ENCODE data around the gene TRAF5.
"Not testable (repeated sequence)": the region's sequence is repeated elsewhere in the genome, so short reads cannot be mapped to it uniquely, and the experiment has no call there.

TRAF5 gene

GRCh38 chr1:211347077-211347844, 20.6 kb downstream of the TRAF5 start:
- no peak for DNase-seq

DNA sequence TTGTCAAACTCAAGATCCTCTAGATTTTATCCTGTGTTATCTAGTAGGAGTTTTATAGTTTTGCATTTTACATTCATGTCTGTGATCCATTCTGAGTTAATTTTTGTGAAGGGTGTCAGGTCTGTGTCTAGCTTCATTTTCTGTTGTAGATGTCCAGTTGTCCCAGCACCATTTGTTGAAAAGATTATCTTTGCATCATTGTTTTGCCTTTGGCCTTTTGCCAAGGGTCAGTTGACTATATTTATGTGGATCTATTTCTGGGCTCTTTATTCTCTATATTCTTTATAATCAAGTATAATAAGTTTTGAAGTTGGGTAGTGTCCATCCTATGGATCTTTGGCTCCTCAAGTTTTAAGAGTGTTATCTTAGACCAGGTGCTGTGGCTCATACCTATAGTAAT, 21.9 kb downstream of the TRAF5 start:
- no peak for DNase-seq

GRCh38 chr1:211349741-211350140, 23.1 kb downstream of the TRAF5 start:
- DNase-seq = no peak

- DNase-seq = not testable (repeated sequence)
Observed at GRCh38 chr1:211352055-211352454, 25.4 kb downstream of the TRAF5 start.

DNA sequence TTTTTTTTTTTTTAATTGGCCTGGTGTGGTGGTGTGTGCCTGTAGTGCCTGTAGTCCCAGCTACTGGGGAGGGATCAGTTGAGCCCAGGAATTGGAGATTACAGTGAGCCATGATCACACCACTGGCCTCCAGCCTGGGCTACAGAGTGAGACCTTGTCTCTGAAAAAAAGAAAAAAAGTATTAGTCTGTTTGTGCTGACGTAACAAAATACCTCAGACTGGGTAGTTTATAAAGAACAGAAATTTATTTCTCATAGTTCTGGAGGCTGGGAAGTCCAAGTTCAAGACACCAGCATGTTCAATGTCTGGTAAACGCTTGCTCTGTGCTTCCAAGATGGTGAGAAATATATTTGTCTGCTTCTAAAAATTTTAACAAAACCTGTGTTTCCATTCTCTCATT, 25.8 kb downstream of the TRAF5 start:
- DNase-seq = no peak

GRCh38 chr1:211352985-211353515, 26.4 kb downstream of the TRAF5 start:
- peak; percentile 61 for DNase-seq

DNA sequence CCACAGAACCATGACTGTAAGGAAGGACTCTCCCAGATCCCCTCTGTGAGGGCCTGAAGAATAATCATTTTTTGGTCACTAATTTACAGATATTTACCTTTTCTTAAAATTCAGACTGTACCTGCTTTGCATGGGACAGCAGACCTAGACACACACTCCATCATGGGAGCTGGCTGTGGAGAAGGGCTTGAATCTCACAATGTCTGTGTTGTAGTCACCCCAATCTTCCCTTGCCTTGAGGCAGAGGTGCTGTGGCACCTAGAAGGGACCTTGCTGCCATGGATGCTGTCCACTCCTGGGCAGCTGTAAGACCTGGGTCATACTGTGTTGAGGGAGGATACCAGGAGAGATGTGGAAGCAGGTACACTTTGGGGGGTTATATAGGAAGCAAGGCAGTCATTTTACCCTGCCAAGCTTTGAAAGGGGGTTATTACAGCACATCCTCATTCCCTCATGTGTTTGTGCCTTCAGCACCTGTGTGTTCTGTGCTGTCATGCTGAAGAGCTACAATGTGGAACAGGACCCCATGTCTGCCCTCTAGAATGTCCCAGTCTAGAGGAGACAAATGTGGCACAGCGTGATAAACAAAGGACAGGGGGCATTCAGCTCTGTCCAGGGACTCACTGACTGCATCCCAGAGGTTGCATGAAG, 27.1 kb downstream of the TRAF5 start:
- DNase-seq = no peak

DNA sequence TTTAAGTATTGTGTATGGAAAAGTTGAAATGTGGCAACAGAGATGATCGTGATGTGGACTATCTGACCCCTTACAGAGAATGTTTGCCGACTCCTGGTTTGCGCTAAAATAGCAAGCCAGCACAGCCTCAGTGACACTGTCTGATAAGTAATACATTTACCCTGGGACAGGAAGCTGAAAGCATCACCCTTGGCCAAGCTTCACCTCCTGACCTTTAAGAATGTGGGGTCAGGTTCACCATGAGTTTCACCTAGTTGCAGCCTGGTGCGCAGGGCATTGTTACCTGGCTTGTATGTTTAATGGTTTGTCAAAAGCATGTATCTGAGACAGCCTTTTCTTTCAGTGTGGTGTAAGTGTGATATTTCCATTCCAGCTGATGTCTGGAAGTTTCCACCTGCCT, 29.2 kb downstream of the TRAF5 start:
- no peak for DNase-seq

DNA sequence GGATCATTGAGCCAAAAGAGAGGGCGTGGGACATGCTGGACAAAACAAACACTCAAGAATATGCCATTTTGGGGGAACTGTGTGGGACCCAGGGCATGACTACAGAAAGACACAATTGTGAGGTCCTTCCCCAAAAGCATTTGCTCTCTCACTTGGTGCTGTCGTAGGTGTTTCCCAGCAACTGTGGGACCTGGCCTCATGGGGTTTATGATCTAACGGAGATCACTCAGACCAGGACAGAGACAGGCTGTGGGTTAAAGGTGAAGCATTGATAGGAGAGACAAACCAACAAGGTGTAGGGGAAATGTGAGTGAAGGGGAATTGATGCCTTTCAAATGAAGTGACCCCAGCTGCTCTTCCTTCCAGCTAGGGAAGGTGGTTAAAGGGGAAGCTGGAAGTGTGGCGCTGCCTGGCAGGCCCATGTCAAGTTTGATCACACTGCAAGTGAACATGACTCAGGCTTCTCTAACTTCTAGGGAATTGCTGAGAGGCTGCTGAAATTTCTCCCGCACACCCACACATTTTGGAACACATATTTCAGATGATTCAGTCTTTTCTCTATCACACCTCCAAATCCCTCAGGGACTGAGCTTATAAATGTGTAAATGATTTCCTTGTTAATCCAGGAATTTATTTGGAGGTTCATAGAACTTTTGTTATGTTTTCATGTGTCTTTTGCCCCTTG, 30.2 kb downstream of the TRAF5 start:
- DNase-seq = no peak

DNA sequence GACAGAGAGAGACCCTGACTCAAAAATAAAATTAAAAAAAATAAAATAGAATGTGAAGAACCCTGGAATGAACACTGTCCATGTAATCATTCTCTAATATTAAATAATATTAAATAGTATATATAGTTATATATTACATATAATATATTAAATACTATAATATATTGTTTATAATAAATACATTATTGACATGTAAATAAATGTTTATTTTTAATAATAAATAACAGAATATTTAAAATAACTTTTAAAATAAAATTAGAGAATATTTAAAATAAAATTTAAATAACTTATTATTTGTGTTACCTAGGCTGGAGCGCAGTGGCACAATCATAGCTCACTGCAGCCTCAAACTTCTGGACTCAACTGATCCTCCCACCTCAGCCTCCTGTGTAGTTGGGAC, 32.1 kb downstream of the TRAF5 start:
- DNase-seq = no peak

DNA sequence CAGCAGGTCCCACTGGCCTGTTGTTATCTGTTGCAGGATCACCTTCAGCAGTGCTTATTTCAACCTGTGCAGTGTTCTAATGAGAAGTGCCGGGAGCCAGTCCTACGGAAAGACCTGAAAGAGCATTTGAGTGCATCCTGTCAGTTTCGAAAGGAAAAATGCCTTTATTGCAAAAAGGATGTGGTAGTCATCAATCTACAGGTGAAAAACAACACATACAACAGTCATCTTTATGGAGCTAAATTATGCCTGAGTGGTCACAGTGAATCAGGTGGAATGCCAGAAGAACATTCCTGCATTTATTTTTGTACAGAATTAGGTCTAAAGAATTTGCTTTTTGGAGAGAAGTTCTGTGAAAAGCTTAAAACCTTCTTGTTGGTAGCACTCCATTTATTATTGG, 33.2 kb downstream of the TRAF5 start:
- no peak for DNase-seq

DNA sequence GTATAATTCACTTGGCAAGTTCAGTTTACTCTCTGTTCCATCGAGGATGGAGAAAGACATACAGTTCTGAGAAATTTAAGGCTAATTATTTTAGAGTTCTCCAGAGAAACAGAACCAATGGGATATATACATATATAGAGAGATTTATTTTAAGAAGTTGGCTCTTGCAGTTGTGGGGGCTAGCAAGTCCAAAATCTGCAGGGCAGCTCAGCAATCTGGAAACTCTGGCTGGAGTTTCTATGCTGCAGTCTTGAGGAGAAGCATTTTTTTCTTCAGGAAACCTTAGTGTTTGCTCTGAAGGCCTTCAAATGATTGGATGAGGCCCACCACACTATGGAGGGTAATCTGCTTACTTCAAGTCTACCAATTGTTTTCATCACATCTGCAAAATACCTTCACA, 34.6 kb downstream of the TRAF5 start:
- DNase-seq = no peak

- no peak for DNase-seq
Observed at GRCh38 chr1:211369640-211370039, 43.0 kb downstream of the TRAF5 start.

DNA sequence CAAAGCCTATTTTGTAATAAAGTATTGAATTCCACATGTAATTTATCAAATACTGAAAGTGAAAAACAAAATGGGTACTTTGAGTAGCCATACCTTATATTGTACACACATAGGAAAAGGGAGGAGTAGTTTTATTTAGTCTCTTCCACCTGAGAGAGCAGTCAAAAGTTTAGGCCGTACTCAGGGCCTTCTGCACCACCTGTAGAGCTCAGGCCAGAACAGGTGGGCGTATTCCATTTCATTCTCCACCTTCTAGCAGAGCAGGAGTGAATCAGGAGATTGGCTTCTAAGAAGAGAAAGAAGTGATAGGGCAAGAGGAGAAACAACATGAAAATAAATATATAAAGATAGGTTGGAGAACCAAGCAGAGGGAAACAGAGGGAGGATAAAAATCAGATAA, 44.0 kb downstream of the TRAF5 start:
- DNase-seq = no peak

DNA sequence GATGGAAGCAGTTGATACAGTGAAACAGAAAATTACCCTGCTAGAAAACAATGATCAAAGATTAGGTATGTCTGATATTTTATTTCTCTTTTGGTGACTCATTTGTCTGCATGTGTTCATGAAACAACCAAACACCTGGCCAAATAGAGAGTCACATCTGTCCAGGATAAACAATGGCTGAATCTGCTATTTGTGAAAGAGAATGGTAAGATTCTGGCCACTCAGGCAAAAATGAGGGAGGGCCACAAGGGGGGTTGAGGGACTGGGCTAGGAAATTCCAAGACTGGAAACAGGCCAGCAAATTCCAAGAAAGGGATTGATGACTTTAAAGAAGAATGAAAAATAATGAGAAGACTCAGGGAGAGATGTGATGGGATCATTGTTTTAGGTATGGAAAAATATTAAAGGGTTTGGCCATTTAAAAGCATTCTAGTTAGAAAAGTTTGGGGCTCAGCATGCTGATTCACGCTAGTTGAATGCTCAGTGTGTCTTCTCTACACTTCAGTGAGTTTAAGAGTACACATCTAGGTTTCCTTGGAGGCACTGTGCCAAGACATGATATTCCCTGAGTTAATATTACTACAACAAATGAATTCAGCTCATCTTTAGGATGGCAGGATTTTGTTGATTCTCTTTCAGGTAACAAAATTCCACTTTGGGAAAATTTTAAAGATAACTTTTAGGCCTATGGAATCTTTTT, 44.9 kb downstream of the TRAF5 start:
- DNase-seq = no peak

- DNase-seq = no peak
Observed at GRCh38 chr1:211372463-211372862, 45.8 kb downstream of the TRAF5 start.

DNA sequence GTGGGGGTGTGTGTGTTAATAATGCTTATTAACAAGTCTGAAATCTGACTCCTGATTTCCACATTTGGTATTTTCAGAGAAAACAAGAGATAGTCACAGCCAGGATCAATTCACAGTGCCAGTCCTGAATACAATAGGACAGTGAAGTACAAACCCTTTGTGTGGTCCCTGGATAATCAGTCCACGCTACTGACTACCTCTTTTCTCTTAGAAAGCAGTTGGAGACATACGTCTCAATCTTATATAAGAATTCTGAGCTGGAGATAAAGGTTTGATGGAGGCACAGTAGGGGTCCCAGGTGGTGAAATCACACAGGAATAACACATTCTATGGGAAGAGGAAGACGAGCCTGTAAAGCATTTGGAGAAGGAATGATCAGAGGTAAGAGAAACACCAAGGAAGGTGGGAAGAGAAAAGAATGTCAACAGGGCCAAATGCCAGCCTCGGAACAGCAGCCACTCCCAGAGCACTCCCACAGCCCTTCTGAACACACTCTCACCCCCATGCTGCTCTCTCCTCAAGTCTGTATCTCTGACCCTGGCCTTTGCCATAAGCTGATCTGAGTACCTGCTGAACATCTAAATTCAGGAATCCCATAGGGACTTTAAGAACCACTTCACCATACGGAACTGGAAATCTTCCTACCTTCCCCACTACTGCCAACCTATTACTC, 48.6 kb downstream of the TRAF5 start:
- no peak for DNase-seq

- DNase-seq = no peak
Observed at GRCh38 chr1:211375949-211376348, 49.3 kb downstream of the TRAF5 start.

- no peak for DNase-seq
Observed at GRCh38 chr1:211376807-211377470, 50.3 kb downstream of the TRAF5 start.

DNA sequence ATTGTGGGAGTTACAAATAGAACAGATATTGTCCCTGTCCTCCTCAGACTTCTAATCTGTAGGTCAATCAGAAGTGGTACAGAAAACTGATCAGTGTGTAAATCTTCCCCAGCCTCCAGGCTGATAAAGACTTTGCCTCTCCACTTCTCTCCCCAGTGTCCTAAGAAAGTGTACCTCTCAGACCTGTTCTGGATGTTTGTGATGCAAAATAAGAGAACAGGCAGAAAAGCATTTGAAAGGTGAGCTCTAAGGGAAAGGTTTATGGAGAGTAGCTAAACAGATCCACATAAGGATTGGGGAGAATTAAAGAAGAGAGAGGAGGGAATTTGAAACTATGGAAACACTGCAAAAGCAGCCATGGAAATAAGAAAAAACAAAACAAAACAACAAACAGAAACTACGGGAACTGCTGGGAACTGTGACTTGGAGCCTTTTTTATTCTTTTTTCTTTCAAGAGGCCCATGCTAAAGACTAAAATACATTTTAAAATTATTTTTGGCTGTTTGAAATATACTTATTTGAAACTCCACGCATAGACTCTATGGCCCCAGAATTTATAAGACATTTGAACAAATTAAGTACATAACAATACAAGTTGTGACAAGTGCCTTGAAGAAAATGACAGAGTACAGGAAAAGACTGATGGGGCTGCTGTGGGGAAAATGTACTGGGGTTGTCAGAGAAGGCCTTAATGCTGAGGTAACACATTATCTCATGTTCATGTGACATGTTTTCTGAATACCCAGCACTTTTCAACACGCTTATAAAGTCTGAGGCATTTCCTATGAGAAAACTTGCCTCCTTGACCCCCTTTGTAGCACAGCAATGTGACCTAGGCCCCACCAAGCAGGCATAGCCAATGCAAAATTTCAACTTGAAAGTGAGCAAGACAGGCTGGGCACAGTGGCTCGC, 51.2 kb downstream of the TRAF5 start:
- DNase-seq = no peak

DNA sequence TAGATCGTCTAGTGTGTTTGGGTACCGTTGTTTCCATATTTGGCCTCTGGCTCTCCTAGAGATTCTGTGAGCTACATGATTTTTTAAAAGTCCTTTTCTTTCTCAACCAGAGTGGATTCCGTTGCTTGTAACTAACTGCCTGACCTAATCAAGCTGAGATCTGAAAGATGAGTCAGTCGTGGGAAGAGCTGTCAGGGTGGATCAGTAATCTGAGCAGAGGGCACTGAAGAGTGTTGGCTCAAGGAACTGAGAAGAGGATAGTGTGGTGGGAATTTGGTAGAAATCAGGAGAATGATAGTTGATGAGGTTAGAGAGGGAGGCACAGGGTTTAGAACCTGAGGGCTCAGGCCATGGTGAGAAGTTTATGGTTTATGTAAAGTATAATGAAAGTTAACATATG, 52.2 kb downstream of the TRAF5 start:
- no peak for DNase-seq

All from activated naive CD4-positive, alpha-beta T cell treated with anti-CD3 and anti-CD28 coated beads, Interleukin-2, amount 50 U/mL, for 16 hours (primary cell).